GM18511 (cell line): ENCODE measurements around the gene JAZF1.
"Not testable (repeated sequence)": the region's sequence is repeated elsewhere in the genome, so short reads cannot be mapped to it uniquely, and the experiment has no call there.

Experiments used
- ATAC-seq: cut with Tn5 transposase; IDR thresholded peaks from one replicate; pipeline ENCODE4 v1.9.1; 2021; ENCODE audit warnings: mild to moderate bottlenecking, moderate library complexity; ENCODE audit not compliant: unreplicated experiment

The JAZF1 gene

DNA sequence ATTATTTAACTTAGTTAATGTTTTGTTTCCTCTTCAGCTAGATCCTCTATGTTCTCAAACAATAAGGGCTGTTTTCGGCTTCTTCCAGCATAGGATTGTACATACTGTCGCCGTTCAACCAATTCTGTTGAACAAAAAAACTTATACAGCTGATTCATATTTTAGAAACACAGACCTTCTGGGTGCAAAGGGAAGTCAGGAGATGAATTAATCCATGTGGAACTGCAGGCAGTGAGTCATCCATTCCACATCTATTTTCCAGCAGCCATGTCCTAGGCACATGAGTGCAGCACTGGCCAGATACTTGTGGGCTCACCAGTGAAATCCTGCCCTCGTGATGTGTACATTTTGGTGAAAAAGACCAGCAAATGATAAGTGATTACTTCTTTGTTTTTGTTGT, 163.2 kb downstream of the JAZF1 start:
- no peak for ATAC-seq

- no peak for ATAC-seq
Measured at GRCh38 chr7:28016297-28016696, 164.3 kb downstream of the JAZF1 start.

GRCh38 chr7:28015169-28015568, 165.4 kb downstream of the JAZF1 start:
- no peak for ATAC-seq

- not testable (repeated sequence) for ATAC-seq
Measured at GRCh38 chr7:28014340-28014739, 166.3 kb downstream of the JAZF1 start.

DNA sequence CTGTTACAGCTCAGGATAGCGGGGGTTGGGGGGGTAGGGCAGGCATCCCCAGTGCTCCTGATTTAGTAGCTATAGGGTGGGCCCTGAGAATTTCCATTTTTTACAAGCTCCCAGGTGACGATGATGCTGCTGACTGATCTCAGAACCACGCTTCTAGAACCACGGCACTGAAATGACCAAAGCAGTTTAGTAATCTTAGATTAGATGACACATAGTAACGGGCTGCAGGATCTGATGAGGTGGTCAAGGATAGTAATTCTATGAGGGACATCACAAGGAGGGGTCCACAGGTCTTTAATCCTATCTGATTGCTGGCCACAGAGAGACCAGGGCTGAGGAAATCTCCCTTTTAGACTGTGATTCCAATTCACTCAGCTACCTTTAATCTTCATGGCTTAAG, 167.2 kb downstream of the JAZF1 start:
- ATAC-seq, result no peak

DNA sequence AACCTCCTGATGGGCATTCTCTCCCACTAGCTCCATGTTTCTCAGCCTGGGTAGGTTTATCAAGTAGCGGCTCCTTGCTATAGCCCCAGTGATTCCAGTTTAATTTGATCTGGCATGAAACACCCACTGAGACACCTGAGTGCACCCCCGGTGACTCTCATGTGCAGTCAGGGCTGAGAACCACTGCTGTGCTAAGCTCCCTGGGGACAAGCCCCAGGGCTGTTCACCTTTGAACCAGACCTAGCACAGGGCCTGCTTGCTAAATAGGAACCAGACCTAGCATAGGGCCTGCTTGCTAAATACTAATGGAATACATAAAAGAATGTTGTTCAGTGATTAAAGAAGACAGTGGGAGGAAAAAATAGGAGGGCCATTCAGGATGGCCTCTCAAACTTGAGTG, 167.6 kb downstream of the JAZF1 start:
- no peak for ATAC-seq

GRCh38 chr7:28008911-28009310, 171.7 kb downstream of the JAZF1 start:
- no peak for ATAC-seq

DNA sequence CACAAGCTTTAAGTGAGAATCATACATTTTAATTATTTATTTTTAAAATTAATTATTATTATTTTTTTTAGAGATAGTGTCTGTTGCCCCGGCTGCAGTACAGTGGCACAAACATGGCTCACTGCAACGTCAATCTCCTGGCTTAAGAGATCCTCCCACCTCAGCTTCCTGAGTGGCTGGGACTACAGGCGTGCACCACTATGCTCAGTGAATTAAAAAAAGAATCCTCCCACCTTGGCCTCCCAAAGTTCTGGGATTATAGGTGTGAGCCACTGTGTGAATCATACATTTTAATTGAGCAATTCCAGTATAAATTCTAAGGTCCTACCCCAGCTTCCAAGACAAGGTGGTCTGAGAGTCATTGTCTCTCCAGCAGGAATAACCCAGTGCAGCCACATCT, 172.4 kb downstream of the JAZF1 start:
- no peak for ATAC-seq

DNA sequence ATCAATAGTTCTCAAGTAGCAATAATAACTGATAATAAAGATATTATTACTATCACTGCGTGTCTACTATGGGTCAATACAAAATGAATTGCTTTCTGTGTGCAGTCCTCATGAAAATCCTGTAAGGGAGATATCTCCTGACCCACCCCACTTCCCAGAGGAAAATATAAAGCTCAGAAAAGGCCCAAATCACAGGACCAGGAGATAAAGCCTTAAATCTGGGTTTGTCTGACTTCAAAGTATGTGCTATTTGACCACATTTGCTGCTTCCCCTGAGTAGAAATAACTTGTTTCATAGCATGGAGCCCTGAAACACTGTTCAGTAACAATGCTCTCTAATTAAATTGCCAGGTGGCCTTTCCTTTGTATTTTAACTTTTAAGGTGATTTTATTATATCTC, 174.1 kb downstream of the JAZF1 start:
- ATAC-seq, result no peak

DNA sequence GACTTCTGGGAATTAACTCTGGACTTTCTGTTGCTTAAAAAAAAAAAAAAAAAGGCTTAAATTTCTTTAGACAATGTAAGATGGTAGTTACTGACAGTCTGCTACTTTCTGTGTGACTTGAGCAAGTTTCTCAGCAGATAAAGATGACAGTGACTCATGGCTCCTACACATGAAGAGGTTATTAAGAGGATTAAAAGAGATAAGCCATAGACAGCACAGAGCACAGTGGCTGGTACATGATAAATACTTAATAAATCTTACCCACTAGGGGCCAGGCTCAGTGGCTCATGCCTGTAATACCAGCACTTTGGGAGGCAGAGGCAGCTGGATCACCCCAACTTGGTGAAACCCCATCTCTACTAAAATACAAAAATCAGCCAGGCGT, 174.8 kb downstream of the JAZF1 start:
- no peak for ATAC-seq

DNA sequence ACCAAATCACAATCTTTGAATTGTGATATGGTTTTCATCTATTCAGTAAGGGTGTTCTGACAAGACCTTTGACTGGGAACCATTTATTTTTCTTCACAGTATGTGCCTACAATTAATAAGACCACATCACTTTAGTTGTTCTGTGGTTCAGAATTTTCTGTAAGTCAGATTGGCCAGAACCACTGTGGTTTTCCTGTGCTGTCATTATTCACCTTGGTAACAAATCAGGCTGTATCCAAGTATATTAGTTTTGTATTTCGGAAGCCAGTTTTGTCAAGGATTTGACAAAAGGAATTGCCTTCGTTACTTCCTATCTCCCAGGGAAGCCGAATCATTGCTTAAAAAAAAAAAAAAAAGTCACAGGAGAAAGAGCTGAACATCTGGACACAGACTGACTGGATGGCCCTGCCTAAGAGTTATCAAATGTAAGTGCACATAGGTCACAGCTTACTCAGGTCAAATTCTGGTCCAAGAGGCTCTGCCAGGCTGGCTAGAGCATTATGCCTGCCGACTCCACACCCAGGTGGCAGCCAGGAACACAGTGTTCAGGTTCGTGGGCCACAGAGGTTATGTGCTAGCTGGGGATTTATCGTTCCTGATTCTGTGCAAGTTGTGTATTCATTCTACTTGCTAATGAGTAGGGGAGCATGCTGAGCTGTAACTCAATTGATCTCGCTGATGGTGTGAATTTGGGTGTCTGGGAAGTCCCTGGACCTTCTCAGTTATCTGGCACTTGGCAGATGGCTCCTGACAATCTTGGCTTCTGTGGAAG, 175.3 kb downstream of the JAZF1 start:
- ATAC-seq, result no peak

- ATAC-seq, result no peak
Measured at GRCh38 chr7:28003408-28003807, 177.2 kb downstream of the JAZF1 start.

GRCh38 chr7:28002638-28003037, 178.0 kb downstream of the JAZF1 start:
- no peak for ATAC-seq

GRCh38 chr7:28001896-28002295, 178.7 kb downstream of the JAZF1 start:
- no peak for ATAC-seq

DNA sequence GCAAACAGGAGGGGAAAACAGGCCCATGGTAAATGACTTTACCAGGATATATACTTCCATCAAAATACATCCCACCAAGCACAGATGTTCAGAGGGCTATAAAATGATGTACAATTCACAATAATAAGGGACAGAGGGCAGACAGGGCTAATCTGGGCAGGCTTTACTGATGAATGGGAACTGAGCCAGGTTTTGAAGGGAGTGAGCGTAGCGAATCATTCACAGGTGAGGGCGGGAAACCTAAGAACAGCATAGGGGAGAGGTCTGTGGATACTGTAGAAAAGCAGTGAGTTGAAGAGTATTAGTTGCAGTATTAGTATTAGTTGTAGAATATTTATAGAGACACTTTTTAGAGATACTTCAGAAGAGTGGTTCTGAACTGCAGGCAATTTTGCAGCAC, 180.8 kb downstream of the JAZF1 start:
- ATAC-seq, result no peak

DNA sequence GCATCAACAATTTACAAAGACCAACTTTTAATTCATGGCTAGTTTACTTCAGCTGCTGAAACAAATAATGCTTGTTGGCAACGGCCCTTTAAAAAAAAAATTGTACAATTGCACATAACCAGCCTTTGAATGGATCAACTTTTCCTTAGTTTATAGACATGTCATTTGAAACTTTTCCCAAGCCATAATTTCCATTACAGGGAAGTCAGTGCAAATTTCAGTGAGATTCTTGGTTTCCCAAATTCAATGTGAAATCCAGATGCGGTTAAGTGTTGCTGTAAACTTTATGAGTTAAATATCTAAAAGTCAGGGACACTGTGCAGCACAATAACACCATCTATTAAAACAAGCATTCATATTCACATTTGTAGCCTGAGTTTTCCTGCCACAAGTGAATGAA, 182.2 kb downstream of the JAZF1 start:
- ATAC-seq, result no peak

- ATAC-seq, result no peak
Measured at GRCh38 chr7:27997188-27997707, 183.3 kb downstream of the JAZF1 start.

DNA sequence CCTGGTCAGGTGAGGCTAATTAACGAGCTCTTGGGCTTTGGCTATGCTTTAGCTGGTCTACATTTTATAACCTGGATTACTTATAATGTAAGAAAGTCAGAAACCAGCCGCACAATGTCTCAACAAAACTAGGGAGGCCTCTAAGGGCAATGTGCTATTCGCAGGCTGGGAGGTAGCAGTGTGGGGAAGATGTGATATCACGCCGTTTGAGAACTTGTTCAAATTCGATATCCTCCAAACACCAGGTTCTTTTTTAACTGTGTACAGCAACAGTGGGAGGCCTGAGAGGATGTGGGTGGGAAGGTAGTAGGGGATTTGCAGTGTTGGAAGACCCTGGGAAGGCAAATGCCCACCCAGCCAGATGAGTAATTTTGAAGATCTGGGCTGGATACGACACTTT, 184.5 kb downstream of the JAZF1 start:
- no peak for ATAC-seq

GRCh38 chr7:27995228-27995627, 185.4 kb downstream of the JAZF1 start:
- ATAC-seq, result no peak

GRCh38 chr7:27994639-27995038, 186.0 kb downstream of the JAZF1 start:
- no peak for ATAC-seq

- ATAC-seq, result no peak
Measured at GRCh38 chr7:27992755-27993493, 187.7 kb downstream of the JAZF1 start.

DNA sequence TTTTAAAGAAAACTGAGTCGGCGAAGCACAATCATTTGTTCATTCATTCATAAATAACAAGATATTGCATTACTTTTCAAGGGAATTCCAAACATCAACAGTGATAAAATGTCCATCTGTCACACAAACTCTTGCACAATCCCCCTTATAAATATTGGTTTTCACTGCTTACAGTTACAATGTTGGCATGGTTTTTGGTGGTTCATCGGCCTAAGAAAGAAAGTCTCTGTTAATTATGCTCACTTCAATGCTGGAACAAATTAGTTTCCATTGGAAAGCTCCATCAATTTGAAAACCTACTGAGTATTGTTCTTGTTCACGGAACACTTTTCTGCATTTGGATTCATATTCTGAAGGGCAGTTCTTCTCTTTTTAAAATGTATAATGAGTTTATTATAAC, 188.5 kb downstream of the JAZF1 start:
- no peak for ATAC-seq
